Measurements from ENCODE around the gene HNRNPA2B1.

DNA sequence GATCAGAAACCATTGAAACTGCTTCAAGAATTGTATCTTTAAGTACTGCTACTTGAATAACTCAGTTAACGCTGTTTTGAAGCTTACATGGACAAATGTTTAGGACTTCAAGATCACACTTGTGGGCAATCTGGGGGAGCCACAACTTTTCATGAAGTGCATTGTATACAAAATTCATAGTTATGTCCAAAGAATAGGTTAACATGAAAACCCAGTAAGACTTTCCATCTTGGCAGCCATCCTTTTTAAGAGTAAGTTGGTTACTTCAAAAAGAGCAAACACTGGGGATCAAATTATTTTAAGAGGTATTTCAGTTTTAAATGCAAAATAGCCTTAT is 14.7 kb downstream of the HNRNPA2B1 start:
- TF ChIP-seq POLR2A (IDR thresholded peaks at IDR 0.05): no peak
- TF ChIP-seq, protein P1, sequence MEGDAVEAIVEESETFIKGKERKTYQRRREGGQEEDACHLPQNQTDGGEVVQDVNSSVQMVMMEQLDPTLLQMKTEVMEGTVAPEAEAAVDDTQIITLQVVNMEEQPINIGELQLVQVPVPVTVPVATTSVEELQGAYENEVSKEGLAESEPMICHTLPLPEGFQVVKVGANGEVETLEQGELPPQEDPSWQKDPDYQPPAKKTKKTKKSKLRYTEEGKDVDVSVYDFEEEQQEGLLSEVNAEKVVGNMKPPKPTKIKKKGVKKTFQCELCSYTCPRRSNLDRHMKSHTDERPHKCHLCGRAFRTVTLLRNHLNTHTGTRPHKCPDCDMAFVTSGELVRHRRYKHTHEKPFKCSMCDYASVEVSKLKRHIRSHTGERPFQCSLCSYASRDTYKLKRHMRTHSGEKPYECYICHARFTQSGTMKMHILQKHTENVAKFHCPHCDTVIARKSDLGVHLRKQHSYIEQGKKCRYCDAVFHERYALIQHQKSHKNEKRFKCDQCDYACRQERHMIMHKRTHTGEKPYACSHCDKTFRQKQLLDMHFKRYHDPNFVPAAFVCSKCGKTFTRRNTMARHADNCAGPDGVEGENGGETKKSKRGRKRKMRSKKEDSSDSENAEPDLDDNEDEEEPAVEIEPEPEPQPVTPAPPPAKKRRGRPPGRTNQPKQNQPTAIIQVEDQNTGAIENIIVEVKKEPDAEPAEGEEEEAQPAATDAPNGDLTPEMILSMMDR (IDR thresholded peaks at IDR 0.05): no peak

All from tibial nerve (tissue), 3 donors.